ENCODE data around the gene MTHFD1L.

DNA sequence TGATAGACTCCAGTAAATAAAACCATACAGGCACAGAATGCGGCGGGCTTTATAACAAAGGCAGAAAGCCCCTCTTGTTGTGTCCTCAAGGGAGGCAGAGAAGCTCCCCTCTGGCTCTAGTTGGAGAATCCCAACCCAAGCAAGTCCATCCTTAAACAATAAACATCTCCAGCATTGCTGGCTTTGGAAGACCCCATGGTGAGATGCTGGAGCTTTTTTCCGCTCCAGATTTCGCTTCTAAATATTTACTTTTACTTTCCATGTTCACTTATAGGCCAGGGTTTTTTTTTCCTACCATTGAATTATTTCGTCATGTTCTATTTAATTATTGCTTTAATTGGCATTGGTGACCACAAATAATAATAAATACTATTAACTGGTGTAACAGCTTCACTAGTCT, 176.2 kb downstream of the MTHFD1L start:
- TF ChIP-seq, protein P1, sequence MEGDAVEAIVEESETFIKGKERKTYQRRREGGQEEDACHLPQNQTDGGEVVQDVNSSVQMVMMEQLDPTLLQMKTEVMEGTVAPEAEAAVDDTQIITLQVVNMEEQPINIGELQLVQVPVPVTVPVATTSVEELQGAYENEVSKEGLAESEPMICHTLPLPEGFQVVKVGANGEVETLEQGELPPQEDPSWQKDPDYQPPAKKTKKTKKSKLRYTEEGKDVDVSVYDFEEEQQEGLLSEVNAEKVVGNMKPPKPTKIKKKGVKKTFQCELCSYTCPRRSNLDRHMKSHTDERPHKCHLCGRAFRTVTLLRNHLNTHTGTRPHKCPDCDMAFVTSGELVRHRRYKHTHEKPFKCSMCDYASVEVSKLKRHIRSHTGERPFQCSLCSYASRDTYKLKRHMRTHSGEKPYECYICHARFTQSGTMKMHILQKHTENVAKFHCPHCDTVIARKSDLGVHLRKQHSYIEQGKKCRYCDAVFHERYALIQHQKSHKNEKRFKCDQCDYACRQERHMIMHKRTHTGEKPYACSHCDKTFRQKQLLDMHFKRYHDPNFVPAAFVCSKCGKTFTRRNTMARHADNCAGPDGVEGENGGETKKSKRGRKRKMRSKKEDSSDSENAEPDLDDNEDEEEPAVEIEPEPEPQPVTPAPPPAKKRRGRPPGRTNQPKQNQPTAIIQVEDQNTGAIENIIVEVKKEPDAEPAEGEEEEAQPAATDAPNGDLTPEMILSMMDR (IDR thresholded peaks at IDR 0.05; ENCODE audit: extremely low read depth in 1 of 2, insufficient read depth in 1 of 2, low read depth in 1 of 2, low read length in 2 of 2), result no peak
- TF ChIP-seq, protein P2, sequence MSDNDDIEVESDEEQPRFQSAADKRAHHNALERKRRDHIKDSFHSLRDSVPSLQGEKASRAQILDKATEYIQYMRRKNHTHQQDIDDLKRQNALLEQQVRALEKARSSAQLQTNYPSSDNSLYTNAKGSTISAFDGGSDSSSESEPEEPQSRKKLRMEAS (IDR thresholded peaks at IDR 0.05; ENCODE audit: insufficient read depth, insufficient read length), result no peak
- TF ChIP-seq MYC (IDR thresholded peaks at IDR 0.05; ENCODE audit: low read depth, low read length) (no peak), POLR2A (IDR thresholded peaks at IDR 0.05; ENCODE audit: low read depth, low read length) (no peak), EZH2 (IDR thresholded peaks at IDR 0.05; ENCODE audit: borderline replicate concordance, low read depth, low read length, severe bottlenecking) (no peak)
